Astrocyte of the cerebellum (primary cell): Measurements from ENCODE around the gene IKZF3.

Experiments used
- DNase-seq: peaks from one replicate; pipeline ENCODE4 v3.0.0-alpha.2; 2011; ENCODE audit warnings: low read depth
- H3K4me3 ChIP-seq: 2 replicates; pipeline ENCODE4 v1.5.1; 2011; ENCODE audit warnings: mild to moderate bottlenecking, low read depth, low read length, moderate library complexity
- CTCF ChIP-seq: IDR thresholded peaks from 2 replicates; pipeline ENCODE4 v1.5.1; 2012; ENCODE audit warnings: low read length, low read depth, moderate library complexity, mild to moderate bottlenecking; ENCODE audit errors: missing control alignments
- in situ Hi-C: cut with HindIII; loops from 2 replicates; pipeline ENCODE4 v1.10.0; 2017; ENCODE audit warnings: low sequenced_read_pairs

Gene IKZF3

DNA sequence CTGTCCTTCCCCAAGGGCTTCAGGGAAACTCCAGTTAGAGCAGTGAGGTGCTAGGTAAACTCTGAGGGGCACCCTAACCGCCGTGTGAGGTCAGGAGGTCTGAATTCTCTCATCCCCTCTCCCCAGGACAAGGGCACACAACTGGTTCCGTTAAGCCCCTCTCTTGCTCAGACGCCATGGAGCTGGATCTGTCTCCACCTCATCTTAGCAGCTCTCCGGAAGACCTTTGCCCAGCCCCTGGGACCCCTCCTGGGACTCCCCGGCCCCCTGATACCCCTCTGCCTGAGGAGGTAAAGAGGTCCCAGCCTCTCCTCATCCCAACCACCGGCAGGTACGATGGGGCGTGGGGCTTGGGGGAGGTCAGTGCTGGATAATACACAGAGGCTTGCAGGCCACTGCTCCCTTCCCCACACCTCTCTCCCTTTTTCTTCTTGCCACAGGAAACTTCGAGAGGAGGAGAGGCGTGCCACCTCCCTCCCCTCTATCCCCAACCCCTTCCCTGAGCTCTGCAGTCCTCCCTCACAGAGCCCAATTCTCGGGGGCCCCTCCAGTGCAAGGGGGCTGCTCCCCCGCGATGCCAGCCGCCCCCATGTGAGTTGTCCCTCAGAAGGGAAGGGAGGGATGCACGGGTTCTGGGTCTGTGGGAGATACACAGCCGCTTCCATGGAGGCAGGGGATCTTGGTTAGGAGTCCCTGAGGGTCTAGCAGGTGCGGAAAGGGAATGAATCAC lies 121.8 kb downstream of the IKZF3 start:
- no peak for DNase-seq
- in situ Hi-C loops: loop anchor here (5.0 kb wide), 1 partner anchor 65 kb away; no protein-coding TSS in a partner anchor
- H3K4me3 ChIP-seq: no peak overlapping the region
- TF ChIP-seq CTCF: no peak

- DNase-seq: no peak
- no peak overlapping the region for H3K4me3 ChIP-seq
- in situ Hi-C loops: loop anchor here (5.0 kb wide), 1 partner anchor 63 kb away; no protein-coding TSS in a partner anchor
- no peak for TF ChIP-seq CTCF
These were observed 123.6 kb downstream of the IKZF3 start for GRCh38 chr17:39740357-39741111.

DNA sequence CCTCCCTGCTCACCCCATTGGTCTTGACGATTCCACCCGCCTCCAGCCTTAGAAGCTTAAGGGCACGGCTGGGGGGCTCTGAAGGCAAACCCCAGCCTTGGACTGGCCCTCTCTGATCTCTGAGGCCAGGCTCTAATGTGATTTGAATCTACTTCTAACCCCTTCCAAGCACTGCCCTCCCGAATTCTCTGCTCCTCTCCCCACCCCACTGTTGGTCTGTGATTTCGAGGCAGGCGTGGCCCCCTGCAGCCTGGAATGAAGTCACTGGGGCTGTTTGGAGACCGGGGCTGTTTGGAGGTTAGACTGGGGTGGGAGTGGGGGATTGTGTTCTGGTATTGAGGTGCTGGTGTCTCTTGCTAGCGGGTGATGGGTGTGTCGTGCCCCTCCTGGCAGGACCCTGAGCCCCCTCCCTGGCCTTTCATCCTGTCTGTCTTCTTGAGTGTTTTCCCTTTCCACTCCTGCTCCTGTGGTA lies 124.2 kb downstream of the IKZF3 start:
- no peak overlapping the region for H3K4me3 ChIP-seq
- TF ChIP-seq CTCF: no peak
- DNase-seq: no peak
- in situ Hi-C loops: loop anchor here (5.0 kb wide), 1 partner anchor 63 kb away; no protein-coding TSS in a partner anchor

- no peak for DNase-seq
- H3K4me3 ChIP-seq: no peak overlapping the region
- no peak for TF ChIP-seq CTCF
- in situ Hi-C loops: no loop called here
These were observed 124.9 kb downstream of the IKZF3 start for GRCh38 chr17:39738983-39739884.

DNA sequence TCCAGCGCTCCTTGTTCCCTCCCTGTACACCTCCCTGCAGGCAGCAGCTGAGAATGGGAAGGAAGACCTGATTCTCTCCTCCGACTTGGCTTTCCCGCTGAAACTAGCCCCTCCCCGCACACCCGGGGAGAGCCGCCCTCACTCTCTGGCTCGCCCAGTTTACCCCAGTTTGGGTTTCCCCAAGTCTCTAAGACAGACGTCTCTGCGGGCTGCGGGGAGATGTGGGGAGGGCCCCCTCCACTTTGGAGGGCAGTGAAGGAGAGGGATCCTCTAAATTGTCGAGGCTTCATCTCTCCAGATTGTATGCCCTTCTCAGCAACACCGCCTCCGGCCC lies 125.6 kb downstream of the IKZF3 start:
- H3K4me3 ChIP-seq: no peak overlapping the region
- in situ Hi-C loops: no loop called here
- DNase-seq: no peak
- no peak for TF ChIP-seq CTCF
